ENCODE measurements around the gene ADAR. TPM values are rescaled to one million over a fixed set of nuclear protein-coding genes. Genes with fewer than 3 reads are reported as not detected.

Gene ADAR
- total RNA-seq, 8 experiments from 2014 or later = 56.8 to 127 (median 96.1) TPM

DNA sequence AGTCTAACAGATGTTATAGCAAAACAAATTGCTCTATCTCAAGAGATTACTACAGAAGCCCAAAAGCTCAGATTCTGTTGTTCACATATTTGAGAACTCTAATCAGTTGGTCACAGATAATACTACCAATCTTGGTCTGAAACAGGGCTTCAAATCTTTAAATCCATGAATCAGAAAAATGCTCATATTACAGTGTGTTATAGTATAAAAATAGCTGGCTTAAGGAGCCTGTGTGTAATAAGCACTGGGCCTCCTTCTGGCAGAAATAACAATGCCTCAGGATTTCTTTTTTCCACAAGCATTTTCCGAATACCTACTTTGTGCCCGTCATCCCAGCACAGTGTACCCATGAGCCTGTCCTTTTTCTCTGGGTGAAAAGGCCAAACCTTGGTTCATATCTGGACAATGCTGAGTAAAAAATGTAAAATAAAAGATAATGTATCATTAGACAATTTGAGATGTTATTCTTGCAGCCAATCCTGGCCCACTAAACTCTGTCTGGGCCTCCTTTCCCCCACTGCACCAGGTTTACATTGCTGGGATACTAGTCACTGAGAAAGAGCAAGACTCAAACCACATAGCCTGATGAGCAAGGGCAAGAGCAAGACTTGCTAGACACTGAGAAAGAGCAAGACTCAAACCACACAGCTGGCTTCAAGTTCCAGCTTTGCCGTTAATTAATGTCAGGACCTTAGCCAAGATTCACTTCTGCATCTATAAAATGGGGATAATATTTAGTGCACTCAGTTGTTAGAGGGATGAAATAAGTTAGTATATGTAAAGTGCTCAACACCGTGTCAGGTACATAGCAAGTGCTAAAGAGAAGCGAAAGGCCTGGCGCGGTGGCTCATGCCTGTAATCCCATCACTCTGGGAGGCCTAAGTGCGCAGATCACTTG, 17.0 kb upstream of the ADAR start:
- no peak for ATAC-seq (replicated peaks in 6 of 8)
- in situ Hi-C loops (cut with MboI; ENCODE audit: low pct_unique_long_range_greater_than_20kb in 2 of 9, low sequenced_read_pairs in 9 of 9, unreplicated experiment in 9 of 9) = no loop called here
- peaks cover 12 to 16% of the 10 kb centered on the region in 2 donors for H3K4me1 ChIP-seq (replicated peaks in 1 of 2)
- no peak overlapping the region for H3K4me3 ChIP-seq
- H3K27ac ChIP-seq = no peak overlapping the region
- 14 to 100% (median 92%) methylated on average over 1 to 8 of the region's 8 CpGs for WGBS, 10 experiments

DNA sequence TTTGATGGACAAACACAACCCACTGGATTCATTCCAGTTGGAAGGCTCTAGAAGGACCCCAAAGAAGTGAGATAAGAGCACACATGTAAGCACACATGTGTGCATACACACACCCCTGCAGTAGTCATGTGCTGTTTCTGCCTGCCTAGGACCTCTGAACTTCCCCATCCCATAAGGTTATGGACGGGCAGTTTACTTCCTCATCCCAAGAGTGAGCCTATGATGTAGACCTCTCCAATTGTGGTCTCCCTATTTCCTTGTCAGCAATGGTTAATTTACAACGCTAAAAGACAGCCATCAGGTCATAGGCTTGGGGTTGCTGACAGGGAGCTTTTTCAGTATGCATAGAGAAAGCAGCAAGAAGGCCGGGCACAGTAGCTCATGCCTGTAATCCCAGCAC, 15.4 kb upstream of the ADAR start:
- no peak overlapping the region for H3K4me3 ChIP-seq
- no peak for ATAC-seq (replicated peaks in 6 of 8)
- peaks cover 12 to 16% of the 10 kb centered on the region in 2 donors for H3K4me1 ChIP-seq (replicated peaks in 1 of 2)
- in situ Hi-C loops (cut with MboI; ENCODE audit: low pct_unique_long_range_greater_than_20kb in 2 of 9, low sequenced_read_pairs in 9 of 9, unreplicated experiment in 9 of 9) = no loop called here
- no peak overlapping the region for H3K27ac ChIP-seq
- 17 to 100% (median 73%) methylated on average over 1 to 2 of the region's 3 CpGs; no CpG with 5 or more reads in 4 of the 10 experiments for WGBS, 10 experiments

DNA sequence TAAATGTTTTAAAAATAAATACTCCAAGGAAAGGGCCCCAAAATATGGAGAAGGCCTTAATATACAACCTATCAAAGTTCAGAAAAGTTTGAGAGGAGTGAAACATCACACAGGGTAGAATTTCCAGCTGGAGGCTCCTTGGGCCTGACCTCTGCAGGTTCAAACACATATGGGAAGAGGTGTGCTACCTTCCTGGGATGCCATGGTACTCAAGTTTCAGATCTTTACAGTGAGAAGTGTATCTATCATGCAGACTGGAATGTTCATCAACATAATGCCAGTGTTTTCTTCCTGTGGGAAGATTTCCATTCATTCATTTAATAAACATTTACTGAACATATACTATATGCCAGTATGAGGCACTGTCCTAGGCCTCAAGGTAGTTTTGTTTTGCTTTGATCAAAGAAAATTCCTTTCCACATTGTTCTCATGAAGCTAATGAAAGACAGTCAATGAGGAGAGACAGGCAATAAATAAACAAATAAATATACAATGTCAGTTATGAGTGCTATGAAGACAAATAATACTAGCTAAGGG, 14.6 kb upstream of the ADAR start:
- no peak overlapping the region for H3K27ac ChIP-seq
- in situ Hi-C loops (cut with MboI; ENCODE audit: low pct_unique_long_range_greater_than_20kb in 2 of 9, low sequenced_read_pairs in 9 of 9, unreplicated experiment in 9 of 9) = no loop called here
- no peak overlapping the region for H3K4me3 ChIP-seq

DNA sequence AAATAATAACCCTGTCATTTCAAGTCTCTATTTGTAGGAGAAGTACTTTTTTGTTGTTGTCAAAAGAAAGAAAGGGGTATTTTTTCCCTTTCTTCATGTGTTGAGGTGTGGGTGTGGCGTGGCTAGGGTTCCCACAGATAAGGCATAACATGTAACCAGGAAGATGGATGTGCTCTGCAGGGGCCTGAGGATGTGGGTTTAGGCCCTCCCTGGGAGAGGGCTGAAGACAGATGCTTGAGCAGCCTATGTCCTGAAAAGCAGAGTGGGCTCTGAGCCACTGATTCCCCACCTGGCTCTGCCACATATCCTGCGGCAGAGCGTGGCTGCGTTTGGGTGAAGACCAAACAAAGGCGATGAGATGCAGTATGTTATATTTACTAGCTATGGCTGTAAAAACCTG, 13.9 kb upstream of the ADAR start:
- in situ Hi-C loops (cut with MboI; ENCODE audit: low pct_unique_long_range_greater_than_20kb in 2 of 9, low sequenced_read_pairs in 9 of 9, unreplicated experiment in 9 of 9) = no loop called here
- peaks cover 12 to 16% of the 10 kb centered on the region in 2 donors for H3K4me1 ChIP-seq (replicated peaks in 1 of 2)
- peak in 2 of 8 experiments; percentile 22 to 33 for ATAC-seq (replicated peaks in 6 of 8)
- H3K27ac ChIP-seq = no peak overlapping the region
- H3K4me3 ChIP-seq = no peak overlapping the region
- 40 to 100% (median 66%) methylated on average over 1 to 5 of the region's 5 CpGs; no CpG with 5 or more reads in 2 of the 10 experiments for WGBS, 10 experiments

More for the DNA sequence above, 14.6 kb upstream of the ADAR start:
- no peak for ATAC-seq (replicated peaks in 6 of 8)
- H3K4me1 ChIP-seq (replicated peaks in 1 of 2) = peaks cover 12 to 16% of the 10 kb centered on the region in 2 donors

DNA sequence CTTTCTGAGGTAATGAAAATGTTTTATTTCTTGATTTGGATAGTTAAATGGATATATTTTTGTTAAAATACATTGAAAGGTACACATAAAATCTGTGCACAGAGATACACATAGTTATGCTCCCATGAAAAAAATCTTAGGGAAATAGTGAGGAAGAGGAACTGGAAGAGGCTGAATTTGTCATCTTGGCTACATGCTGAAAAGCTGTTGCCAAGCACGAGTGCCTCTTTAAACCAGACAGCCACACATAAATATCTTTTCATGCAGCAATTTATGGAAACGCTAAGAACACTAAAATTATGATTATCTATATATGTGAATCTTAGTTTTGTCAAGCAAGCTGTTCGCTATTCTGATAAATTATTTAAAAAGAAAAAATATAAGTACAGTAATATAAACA, 12.8 kb upstream of the ADAR start:
- ATAC-seq (replicated peaks in 6 of 8) = no peak
- Histone ChIP-seq H3K27ac (no peak overlapping the region), H3K4me1 (replicated peaks in 1 of 2) (peaks cover 1 to 9% of the 10 kb centered on the region in 2 donors), H3K4me3 (no peak overlapping the region)
- in situ Hi-C loops (cut with MboI; ENCODE audit: low pct_unique_long_range_greater_than_20kb in 2 of 9, low sequenced_read_pairs in 9 of 9, unreplicated experiment in 9 of 9) = no loop called here
- 60 to 100% (median 90%) methylated on average over 2 to 3 of the region's 3 CpGs for WGBS, 10 experiments

DNA sequence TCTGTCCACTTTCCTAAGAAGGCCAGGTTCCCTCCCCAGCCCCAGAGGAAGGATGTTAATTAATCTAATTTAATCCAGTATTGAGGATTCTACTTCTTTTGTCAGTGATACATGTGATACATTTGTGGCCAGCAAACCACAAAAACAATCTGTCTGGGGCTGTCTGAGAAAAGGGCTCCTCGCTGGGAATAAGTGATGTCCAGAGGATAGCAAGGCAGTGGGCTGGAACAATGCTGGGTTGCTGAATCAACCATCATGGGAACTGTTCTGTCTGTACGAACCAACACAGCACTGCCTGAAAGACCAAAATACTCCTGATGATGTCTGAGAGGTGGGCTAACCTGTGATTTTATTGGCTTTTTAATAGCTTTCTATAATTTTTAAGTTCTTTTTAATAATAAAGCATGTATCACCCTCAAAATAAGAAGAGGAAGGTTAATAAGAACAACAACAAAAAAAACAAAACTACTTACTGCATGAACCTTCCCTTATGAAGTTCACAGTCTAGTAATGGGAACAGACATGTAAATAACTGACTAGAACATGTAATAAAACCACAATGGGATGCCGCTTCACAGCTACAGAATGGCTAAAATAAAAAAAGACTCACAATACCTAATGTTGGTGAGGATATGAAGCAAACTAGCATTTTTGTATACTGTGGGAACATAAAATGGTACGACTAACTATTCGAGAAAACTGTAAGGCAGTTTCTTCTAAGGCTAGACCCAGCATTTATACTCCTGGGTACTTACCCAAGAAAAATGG, 11.4 kb upstream of the ADAR start:
- H3K4me1 ChIP-seq (replicated peaks in 1 of 2) = peaks cover 0 to 5% of the 10 kb centered on the region in 2 donors
- in situ Hi-C loops (cut with MboI; ENCODE audit: low pct_unique_long_range_greater_than_20kb in 2 of 9, low sequenced_read_pairs in 9 of 9, unreplicated experiment in 9 of 9) = no loop called here
- 76 to 100% (median 91%) methylated on average over 2 to 5 of the region's 5 CpGs for WGBS, 10 experiments
- no peak overlapping the region for H3K4me3 ChIP-seq
- ATAC-seq (replicated peaks in 6 of 8) = peak in 3 of 8 experiments; percentile 8 to 38 (median 36)
- no peak overlapping the region for H3K27ac ChIP-seq

DNA sequence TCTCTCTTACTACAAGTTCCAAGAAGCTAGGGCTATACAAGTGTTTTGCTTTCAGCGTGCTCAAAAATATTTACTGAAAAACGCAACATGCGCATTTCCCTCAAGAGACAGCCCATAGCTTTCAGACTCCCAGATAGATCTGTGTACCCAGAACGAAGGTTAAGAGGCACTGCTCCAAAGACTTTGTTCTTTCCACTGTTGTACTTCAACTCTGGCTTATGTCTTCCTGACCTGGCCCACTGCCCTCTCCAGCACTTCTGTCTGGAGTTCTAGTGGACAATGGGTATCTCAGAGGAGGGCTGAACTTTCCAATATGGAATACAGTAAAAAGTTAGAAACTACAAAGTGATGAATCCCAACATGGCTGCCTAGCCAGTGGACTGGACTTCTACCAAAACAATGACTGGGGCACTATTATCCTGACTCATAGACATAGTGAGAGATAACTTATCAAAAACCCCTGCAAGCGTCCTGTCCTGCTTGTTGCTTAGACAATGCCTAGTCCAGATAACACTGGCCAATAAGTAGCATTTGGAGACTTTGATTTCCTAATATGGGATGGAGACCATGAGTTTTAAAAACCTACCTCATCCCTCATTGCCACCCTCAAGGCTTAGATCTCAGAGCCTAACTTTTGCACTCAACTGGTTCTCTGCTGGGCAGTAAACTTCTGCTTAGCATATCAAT, 8.8 kb upstream of the ADAR start:
- Histone ChIP-seq H3K4me3 (no peak overlapping the region), H3K4me1 (replicated peaks in 1 of 2) (peaks cover 2 to 3% of the 10 kb centered on the region in 2 donors), H3K27ac (no peak overlapping the region)
- 76 to 100% (median 92%) methylated on average over 1 to 5 of the region's 5 CpGs; no CpG with 5 or more reads in 3 of the 10 experiments for WGBS, 10 experiments
- in situ Hi-C loops (cut with MboI; ENCODE audit: low pct_unique_long_range_greater_than_20kb in 2 of 9, low sequenced_read_pairs in 9 of 9, unreplicated experiment in 9 of 9) = no loop called here
- no peak for ATAC-seq (replicated peaks in 6 of 8)

DNA sequence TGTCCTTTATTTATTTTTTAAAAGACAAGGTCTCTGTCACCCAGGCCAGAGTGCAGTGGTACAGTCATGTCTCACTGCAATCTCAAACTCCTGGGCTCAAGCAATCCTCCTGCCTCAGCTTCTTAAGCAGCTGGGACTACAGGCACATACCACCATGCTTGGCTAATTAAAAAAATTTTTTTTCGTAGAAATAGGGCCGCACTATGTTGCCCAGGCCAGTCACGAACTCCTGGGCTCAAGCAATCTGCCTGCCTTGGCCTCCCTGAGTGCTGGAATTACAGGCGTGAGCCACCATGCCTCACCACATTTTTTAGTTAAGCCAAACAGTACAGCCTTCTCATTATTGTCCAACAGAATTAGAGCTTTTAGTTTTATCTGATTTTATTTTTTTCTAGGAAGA, 7.4 kb upstream of the ADAR start:
- Histone ChIP-seq H3K27ac (no peak overlapping the region), H3K4me3 (no peak overlapping the region), H3K4me1 (replicated peaks in 1 of 2) (peaks cover 7 to 13% of the 10 kb centered on the region in 2 donors)
- in situ Hi-C loops (cut with MboI; ENCODE audit: low pct_unique_long_range_greater_than_20kb in 2 of 9, low sequenced_read_pairs in 9 of 9, unreplicated experiment in 9 of 9) = no loop called here
- ATAC-seq (replicated peaks in 6 of 8) = no peak
- 67 to 100% (median 96%) methylated on average over 1 to 4 of the region's 4 CpGs; no CpG with 5 or more reads in 1 of the 10 experiments for WGBS, 10 experiments

DNA sequence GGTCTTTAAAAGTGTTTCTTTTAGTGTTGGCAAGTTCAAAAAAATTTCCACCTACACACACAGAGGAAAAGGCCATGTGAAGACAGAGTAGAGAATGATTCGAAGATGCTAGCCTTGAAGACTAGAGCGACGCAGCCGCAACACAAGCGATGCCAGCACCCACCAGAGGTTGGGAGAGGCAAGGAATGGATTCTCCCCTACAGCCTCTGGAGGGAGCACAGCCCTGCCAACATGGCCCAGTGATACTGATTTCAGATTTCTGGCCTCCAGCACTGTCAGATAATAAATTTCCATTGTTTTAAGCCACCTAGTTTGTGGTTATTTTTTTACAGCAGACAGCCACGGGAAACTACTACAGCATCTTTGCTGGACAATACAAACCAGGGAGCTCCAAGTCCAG, 6.9 kb upstream of the ADAR start:
- in situ Hi-C loops (cut with MboI; ENCODE audit: low pct_unique_long_range_greater_than_20kb in 2 of 9, low sequenced_read_pairs in 9 of 9, unreplicated experiment in 9 of 9) = no loop called here
- peaks cover 7 to 13% of the 10 kb centered on the region in 2 donors for H3K4me1 ChIP-seq (replicated peaks in 1 of 2)
- no peak overlapping the region for H3K27ac ChIP-seq
- H3K4me3 ChIP-seq = no peak overlapping the region
- ATAC-seq (replicated peaks in 6 of 8) = no peak
- WGBS, 10 experiments = 67 to 100% (median 89%) methylated on average over 1 to 6 of the region's 6 CpGs; no CpG with 5 or more reads in 2 of the 10 experiments

DNA sequence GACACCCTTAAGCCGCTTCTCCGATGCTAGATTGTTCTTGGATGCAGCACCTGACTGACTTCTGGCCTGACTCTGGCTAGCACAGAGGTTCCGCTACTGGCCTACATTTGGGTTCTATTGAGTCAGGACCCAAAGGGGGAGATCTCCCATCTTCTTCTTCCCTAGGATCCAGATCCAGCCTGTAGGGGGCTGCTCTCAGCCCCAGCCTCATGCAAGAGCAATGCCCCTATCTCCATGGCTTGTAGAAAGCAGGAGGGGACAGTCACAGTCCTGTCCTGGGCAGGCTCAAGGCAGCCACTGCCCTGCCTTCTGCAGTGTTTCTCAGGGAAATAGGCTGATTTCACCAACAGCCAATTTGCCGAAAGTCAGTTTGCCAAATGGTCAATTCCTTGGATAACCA, 6.3 kb upstream of the ADAR start:
- H3K4me1 ChIP-seq (replicated peaks in 1 of 2) = peaks cover 10 to 14% of the 10 kb centered on the region in 2 donors
- in situ Hi-C loops (cut with MboI; ENCODE audit: low pct_unique_long_range_greater_than_20kb in 2 of 9, low sequenced_read_pairs in 9 of 9, unreplicated experiment in 9 of 9) = no loop called here
- ATAC-seq (replicated peaks in 6 of 8) = no peak

DNA sequence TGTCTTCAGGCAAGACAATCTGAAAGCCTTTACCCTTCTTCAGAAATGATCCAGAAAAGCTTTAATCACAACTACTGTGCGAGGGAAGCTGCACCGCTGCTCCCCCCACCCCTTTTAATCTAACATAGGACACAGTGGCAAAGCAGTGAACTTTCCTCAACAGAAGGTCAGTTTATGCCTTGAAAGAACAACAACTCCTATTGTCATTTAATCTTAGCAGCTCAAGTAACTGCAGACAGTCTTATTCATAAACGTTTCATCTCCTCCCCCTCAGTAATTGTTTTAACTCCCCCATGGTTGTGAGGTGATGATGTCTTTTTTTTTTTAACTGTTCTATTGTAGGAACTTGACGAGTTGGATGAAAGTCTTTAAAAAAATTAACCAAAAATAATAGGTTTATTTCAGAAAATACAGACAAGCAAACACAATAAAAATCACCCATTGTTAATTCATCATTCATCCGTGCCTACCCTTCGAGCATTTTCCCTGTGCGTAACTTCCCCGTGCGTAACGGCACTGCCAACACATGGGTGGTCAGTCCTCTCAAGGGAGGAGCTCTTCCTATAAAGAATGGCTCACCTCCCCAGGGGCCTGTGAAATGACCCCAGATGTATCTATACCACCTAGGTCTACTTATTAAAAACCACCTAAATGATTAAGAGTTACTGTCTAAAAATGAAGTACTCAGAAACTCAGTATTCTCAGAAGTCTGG, 3.3 kb upstream of the ADAR start:
- Histone ChIP-seq H3K27ac (no peak overlapping the region), H3K4me1 (replicated peaks in 1 of 2) (peaks cover 24 to 25% of the 10 kb centered on the region in 2 donors), H3K4me3 (no peak overlapping the region)
- ATAC-seq (replicated peaks in 6 of 8) = peak in 3 of 8 experiments; percentile 16 to 33 (median 31)
- 0 to 89% (median 13%) methylated on average over 1 to 10 of the region's 10 CpGs for WGBS, 10 experiments
- in situ Hi-C loops (cut with MboI; ENCODE audit: low pct_unique_long_range_greater_than_20kb in 2 of 9, low sequenced_read_pairs in 9 of 9, unreplicated experiment in 9 of 9) = no loop called here

More for the DNA sequence above, 6.3 kb upstream of the ADAR start:
- WGBS, 10 experiments = 93 to 100% (median 98%) methylated on average over 1 to 4 of the region's 4 CpGs; no CpG with 5 or more reads in 2 of the 10 experiments
- Histone ChIP-seq H3K27ac (no peak overlapping the region), H3K4me3 (no peak overlapping the region)
